Activated CD8-positive, alpha-beta memory T cell treated with anti-CD3 and anti-CD28 coated beads for 36 hours (primary cell): ENCODE measurements around the gene TLE2. TPM values are rescaled to one million over a fixed set of nuclear protein-coding genes. Genes with fewer than 3 reads are reported as not detected.
"Not testable (repeated sequence)": the region's sequence is repeated elsewhere in the genome, so short reads cannot be mapped to it uniquely, and the experiment has no call there.

Experiments used
- CTCF ChIA-PET: fragments of 350-600 bp; sonication (Branson Sonifier 250); formaldehyde crosslinking; loops from one replicate; lab custom pipeline; 2021; ENCODE audit warnings: antibody characterized with exemption; lab: Charles Lee
- POLR2A ChIA-PET: fragments of 350-600 bp; sonication (Branson Sonifier 250); formaldehyde crosslinking; loops from one replicate; lab custom pipeline; 2021; ENCODE audit warnings: antibody characterized with exemption; lab: Charles Lee
- total RNA-seq, 2 experiments: library from RNA; stranded (reverse); gene quantifications; one replicate each; pipeline ENCODE4 v1.2.3, GENCODE V29; 2021

TLE2 gene
- total RNA-seq, 2 experiments from 2014 or later, result 3.1 to 3.8 TPM

DNA sequence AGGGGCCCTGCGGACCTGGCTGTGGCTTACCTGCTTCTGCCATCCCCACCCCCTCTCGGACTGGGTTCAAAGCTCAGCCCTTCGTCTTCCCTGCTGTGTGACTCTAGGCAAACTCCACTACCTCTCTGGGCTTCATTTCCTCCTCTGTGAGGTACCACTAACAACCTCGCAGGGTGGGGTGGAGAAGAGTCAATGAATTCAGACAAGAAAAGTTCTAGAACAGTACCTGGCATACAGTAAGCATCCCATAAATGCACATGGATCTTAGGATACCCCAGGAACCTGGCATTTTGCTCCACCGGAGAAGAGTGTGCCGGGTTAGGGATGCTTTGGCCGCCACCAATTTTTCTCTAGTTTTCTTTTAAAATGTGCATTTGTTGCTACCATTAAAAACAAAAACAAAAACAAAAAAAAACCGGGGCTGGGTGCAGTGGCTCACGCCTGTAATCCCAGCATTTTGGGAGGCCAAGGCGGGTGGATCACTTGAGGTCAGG, 29.8 kb upstream of the TLE2 start:
- ChIA-PET POLR2A (interaction anchor here (1.9 kb wide), 1 partner anchor 23 kb away, joined by 5 read pairs; no protein-coding TSS in a partner anchor), CTCF (interaction anchor here (0.8 to 2.8 kb wide), 5 partner anchors 17 to 96 kb away, joined by 3 to 12 read pairs (median 3); no protein-coding TSS in a partner anchor)

DNA sequence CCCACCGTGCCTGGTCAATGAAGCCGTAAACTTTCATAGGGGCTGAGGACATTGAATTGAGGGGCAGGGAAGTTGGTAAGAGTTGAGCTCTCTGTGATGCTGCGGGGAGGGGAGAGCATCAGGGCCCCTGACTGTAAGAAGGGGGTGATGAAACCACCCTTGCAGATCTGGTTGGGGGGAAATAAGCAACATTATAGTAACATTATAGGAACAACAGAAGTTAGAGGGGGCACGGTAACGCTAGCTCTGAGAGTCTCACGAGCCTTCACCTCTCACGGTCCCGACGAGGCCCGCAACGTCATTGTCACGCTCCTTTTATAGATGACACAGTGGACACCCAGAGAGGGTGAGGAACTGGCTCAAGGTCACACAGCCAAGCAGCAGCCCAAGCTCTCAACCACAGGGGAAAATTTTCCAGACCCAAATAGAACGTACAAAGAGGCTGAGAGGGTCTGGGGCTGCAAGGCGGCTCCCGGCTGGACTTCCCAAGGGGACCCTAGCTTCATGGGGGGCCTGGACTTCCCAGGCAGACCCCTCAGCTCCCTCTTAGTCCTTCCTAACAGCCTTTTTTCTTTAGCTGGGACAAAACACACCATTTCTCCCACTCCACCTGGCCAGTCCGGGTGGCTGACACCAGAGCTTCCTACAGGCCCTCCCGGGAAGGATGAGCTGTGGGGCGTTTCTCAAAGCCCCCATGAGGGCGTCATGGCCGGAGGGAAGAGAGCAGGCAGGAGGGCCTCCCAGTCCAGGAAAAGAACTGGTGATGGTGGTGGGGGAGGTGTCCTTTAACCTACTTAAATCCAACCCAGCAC, 29.1 kb upstream of the TLE2 start:
- ChIA-PET CTCF (interaction anchor here (1.6 to 2.8 kb wide), 2 partner anchors 18 to 75 kb away, joined by 3 to 12 read pairs; no protein-coding TSS in a partner anchor), POLR2A (interaction anchor here (0.6 to 1.9 kb wide), 2 partner anchors 22 to 74 kb away, joined by 5 to 10 read pairs; no protein-coding TSS in a partner anchor)

DNA sequence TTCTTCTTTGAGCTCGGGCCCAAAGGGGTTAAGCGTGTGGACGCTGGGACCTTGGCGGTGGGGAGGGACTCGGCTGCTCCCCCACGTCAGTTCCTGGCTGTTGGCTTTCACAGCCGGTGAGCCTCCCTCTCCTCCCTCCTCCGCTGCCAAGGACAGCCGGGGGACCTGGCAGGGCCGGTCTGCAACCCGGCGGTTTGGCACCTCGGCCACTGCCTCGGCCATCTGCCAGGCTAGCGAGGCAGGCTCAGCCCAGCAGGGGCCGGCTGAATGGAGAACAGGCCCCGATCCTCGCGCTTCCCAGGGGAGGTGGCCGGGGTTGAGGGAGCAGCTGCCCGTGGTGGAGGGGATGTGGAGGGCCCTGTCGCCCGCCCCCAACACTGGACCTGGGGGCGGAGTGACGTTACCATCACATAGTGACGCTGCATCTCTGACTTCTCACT, 28.2 kb upstream of the TLE2 start:
- POLR2A ChIA-PET, result interaction anchor here (0.6 to 1.9 kb wide), 2 partner anchors 21 to 75 kb away, joined by 5 to 10 read pairs; no protein-coding TSS in a partner anchor

DNA sequence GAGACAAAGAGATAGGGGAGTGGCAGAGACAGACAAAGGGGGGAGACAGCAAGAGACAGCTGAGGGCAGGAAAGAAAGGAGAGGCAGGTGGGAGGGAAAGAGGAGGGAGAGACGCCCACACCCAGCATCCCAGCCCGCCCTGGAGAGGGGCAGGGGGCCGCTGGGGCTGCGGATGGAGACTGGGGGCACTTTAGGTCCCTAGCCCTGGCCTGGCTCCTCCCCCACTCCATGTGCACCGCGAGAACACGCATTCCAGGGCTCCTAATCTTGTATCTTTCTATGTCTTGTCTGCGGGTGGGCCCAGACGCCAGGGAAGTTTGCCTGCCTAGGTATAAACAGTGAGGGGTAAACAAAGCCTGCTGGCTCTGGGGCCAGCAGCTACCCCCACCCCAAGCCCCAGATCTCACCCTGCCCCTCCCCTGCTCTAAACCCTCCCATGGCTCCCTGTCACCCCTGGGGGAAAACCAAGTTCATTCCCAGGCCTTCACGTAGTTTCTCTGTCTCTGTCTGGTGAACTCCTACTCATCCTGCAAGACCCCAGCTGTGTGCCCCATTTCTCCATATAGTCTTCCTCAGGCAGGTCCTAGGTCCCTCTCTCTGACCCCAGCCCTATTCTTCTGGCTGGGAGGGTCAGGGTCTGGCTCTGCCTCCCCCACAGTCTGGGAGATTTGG, 27.5 kb upstream of the TLE2 start:
- ChIA-PET POLR2A (no interaction called here), CTCF (interaction anchor here (1.1 to 2.8 kb wide), 4 partner anchors 17 to 47 kb away, joined by 3 to 12 read pairs (median 3); no protein-coding TSS in a partner anchor)

More for the DNA sequence above, 28.2 kb upstream of the TLE2 start:
- CTCF ChIA-PET, result interaction anchor here (1.2 to 2.8 kb wide), 4 partner anchors 19 to 75 kb away, joined by 3 to 12 read pairs (median 3); no protein-coding TSS in a partner anchor

DNA sequence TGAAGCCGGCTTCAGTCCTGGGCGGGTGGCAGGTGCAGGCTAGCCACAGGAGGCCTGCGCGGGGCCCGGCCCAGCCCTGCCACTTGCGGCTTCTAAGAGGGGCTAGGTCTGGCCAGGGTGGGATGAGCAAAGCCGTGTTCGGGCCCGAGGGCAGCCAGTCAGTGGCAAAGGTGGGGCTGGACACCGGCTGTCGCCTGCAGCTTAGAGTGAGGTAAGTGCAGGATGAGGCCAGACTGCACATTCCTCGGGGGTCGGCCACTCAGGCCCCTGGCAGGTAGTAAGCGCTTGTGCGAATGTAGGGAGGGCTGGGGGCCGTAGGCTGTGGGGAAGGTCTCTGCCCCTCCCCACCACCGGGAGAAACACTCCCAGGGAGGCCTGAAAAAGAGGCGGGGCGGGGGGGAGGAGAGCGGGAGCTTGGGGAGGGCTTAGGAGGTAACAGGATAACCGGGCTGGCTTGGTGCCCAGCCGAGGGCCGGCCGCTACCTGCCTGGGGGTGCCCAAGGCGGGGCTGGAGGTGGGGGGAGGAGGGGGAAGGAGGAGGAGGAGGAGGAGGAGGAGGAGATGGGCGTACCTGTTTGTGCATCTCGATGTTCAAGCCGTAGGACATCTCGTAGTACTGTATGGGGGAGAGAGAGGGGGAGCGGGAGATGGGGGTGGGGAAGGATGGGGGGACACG, 26.8 kb upstream of the TLE2 start:
- ChIA-PET CTCF (interaction anchor here (1.1 kb wide), 1 partner anchor 17 kb away, joined by 3 read pairs; no protein-coding TSS in a partner anchor), POLR2A (no interaction called here)

DNA sequence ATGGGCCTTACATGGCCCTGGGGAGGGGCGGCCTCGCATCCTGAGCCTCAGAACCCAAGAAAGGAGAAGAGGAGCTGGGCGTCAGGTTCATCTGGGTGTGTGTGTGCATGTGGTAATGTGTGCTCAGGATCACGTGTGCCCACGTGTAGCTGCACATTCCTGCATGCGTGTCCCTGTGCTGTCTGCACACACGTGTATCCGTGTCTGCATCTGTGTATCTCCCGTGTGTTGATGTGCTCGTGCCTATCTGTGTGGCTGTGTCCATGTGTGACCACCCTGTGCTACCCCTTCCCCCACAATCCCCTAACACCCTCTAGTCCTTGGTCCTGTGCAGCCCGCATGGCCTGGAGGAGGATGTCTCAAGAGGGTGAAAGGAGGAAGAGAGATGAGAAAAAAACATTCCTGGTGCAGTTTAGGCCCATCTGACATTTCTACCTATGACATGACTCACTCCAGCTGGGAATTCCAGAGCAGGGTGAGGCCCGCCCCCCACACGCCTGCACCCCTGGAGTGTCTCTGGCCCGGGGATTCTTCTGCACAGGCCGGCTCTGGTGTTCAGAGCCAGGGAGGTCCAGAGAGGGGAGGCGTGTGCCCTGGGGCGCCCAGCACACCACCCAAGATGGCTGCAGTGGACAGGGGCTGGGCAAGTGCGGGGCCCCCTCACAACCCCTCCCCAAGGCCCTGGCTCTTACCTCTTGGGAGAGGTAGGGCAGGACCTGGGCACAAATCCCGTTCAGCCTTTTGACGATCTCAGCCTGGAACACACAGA, 26.1 kb upstream of the TLE2 start:
- ChIA-PET POLR2A (interaction anchor here (0.6 to 1.7 kb wide), 2 partner anchors 18 to 20 kb away, joined by 5 to 7 read pairs; no protein-coding TSS in a partner anchor), CTCF (interaction anchor here (1.3 to 1.5 kb wide), 2 partner anchors 32 to 49 kb away, joined by 3 read pairs; no protein-coding TSS in a partner anchor)

DNA sequence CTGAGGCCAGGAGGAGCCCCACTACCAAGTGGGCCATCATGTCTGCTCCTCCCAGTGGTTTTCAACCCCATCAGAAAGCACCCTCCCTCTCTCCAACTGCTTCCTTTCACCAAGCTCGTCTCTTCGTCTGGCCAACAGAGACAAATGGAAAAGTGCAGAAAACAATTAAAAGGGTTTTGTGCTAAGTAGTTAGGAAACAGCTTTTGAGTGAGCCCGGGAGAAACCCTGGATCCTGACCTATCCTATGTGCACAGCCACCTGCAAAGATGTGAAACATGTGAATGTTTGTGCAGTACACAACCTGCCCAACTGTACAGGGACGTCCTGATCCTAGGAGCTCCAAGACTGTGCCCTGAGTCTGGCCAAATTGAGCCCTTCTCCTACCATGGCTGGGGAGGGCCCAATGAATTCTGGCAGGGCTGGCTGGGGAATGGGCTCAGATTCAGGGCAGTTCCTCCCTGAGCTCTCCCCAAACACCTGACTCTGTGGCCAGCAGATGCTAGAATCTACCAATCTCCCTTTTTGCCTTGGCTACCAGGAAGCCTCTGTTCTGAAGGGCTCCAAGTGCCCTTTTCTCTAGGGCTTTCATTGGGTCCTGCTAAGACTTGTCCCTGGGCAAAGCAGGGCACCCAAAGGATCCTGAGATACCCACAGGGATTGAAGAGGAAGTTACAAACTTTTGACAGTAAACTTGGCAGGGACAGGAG, 25.3 kb upstream of the TLE2 start:
- ChIA-PET CTCF (interaction anchor here (1.3 to 1.5 kb wide), 4 partner anchors 19 to 49 kb away, joined by 3 to 4 read pairs (median 3); no protein-coding TSS in a partner anchor), POLR2A (interaction anchor here (0.6 to 1.7 kb wide), 2 partner anchors 19 kb away, joined by 5 to 7 read pairs; no protein-coding TSS in a partner anchor)

DNA sequence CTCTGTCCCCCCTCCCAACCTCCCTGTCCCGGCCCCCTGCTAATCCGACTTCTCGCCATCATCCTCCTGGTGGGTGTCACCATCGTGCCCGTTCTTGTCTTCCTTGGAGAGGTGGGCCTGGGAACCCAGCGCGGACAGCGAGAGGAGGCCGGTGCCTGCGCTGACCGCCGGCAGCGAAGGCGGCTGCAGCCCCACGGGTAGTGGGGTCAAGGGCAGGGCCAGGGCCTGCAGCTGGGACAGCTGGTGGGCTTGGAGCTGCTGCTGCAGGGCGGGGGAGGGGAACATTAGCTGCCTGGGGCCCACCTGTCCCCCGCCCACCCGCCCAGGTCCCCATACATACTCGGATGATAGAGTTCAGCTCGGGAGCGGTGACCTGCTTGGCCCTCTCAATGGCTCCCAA, 24.7 kb upstream of the TLE2 start:
- ChIA-PET CTCF (interaction anchor here (1.3 to 1.7 kb wide), 5 partner anchors 7 to 50 kb away, joined by 3 to 4 read pairs (median 4); no protein-coding TSS in a partner anchor), POLR2A (interaction anchor here (1.7 kb wide), 1 partner anchor 18 kb away, joined by 5 read pairs; no protein-coding TSS in a partner anchor)

DNA sequence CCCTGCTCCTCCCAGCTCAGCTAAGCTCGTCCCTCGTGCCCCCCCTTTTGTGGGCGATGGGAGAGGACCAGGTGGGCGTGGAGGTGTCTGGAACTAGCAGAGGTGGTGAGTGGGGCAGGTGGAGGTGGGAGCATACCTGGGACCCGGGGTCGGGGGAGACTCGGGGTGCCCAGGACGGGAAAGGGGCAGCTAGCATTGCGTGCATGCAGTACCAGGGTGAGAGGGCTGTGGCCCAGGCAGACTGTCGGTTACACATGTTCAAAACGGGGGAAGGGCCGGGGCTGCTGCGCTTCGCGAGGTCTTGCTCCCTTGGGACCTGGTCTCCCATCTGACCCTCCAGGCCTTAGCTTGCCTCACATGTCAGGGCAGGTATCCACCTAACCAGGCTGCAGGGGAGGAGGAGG, 24.1 kb upstream of the TLE2 start:
- POLR2A ChIA-PET, result interaction anchor here (0.7 to 1.7 kb wide), 4 partner anchors 9 to 47 kb away, joined by 3 to 5 read pairs (median 3); partner anchors contain the start of gene TLE5
- CTCF ChIA-PET, result interaction anchor here (1.3 to 1.7 kb wide), 5 partner anchors 8 to 23 kb away, joined by 3 to 4 read pairs (median 4); no protein-coding TSS in a partner anchor

DNA sequence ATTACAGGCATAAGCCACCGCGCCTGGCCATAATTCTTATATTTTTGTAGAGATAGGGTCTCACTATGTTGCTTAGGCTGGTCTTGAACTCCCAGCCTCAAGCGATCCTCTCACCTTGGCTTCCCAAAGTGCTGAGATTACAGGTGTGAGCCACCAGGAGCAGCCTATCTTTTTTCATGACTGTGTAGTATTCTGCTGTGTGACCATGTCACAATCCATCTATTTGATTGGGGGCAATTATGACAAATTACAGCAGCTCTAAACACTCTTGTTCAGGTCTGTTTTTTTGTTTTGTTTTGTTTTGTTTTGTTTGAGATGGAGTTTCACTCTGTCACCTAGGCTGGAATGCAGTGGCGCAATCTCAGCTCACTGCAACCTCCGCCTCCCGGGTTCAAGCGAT, 20.9 kb upstream of the TLE2 start:
- CTCF ChIA-PET, result not testable (repeated sequence)
- POLR2A ChIA-PET, result interaction anchor here (0.7 kb wide), 1 partner anchor 102 kb away, joined by 4 read pairs; no protein-coding TSS in a partner anchor

DNA sequence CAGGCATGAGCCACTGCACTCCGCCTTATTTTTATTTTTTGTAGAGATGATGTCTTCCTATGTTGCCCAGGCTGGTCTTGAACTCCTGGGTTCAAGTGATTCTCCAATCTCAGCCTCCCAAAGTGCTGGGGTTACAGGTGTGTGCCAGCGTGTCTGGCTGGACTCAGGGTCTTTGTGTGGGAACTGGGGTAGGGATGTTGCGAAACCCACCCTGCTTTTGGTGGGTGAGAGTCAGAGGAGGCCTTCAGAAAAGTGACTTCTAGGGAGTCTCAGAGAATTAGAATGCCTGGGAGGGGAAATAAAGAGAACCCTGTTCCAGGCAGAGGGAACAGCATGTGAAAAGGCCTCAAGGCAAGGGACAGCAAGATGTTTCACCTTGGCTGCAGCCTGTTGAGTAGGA, 20.0 kb upstream of the TLE2 start:
- POLR2A ChIA-PET, result interaction anchor here (0.8 kb wide), 1 partner anchor 13 kb away, joined by 3 read pairs; no protein-coding TSS in a partner anchor

DNA sequence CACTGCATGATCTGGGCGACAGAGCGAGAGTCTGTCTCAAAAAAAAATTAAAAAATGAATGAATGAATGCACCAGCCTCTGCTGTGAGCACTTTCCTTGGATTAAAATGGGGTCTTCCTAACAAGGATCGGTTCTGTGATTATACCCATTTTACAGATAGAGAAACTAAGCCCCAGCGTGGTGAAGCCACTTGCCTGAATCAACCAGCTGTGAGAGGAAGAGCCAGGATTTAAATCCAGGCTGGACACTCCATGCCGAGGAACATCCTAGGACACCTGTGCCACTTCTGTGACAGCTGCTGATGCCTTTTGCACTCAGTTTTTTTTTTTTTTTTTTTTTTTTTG, 19.1 kb upstream of the TLE2 start:
- ChIA-PET CTCF (interaction anchor here (0.7 kb wide), 1 partner anchor 23 kb away, joined by 3 read pairs; no protein-coding TSS in a partner anchor), POLR2A (interaction anchor here (0.6 to 0.8 kb wide), 2 partner anchors 13 to 87 kb away, joined by 3 to 6 read pairs; no protein-coding TSS in a partner anchor)

More for the DNA sequence above, 20.0 kb upstream of the TLE2 start:
- CTCF ChIA-PET, result interaction anchor here (0.7 kb wide), 1 partner anchor 24 kb away, joined by 3 read pairs; no protein-coding TSS in a partner anchor

DNA sequence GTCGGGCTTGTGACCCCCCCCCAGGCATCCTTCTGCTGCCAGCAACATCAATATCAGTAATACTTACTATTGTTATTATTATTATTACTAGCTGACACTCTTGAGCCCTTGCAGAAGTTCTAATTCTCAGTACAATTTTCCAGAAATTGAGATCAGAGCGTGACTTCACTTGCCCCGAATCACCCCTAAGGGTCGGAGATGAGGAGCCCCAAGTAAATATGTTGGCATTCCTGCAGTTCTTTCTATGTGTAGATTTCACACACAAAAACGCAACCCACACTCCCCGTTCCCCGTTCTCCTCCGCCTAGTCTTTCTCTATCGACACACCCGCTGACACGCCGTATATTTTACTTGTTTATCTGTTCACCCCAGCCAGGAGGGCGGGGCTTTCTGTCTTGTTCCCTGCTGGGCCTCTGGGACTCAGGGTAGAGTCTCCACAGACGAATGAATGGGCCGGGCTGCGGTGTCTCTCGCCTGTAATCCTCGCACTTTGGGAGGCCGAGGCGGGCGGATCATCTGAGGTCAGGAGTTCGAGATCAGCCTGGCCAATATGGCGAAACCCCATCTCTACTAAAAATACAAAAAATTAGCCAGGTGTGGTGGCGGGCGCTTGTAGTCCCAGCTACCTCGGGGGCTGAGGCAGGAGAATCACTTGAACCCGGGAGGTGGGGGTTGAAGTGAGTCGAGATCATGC, 18.6 kb upstream of the TLE2 start:
- ChIA-PET CTCF (no interaction called here), POLR2A (interaction anchor here (0.6 kb wide), 2 partner anchors 86 to 488 kb away, joined by 6 to 8 read pairs; no protein-coding TSS in a partner anchor)

DNA sequence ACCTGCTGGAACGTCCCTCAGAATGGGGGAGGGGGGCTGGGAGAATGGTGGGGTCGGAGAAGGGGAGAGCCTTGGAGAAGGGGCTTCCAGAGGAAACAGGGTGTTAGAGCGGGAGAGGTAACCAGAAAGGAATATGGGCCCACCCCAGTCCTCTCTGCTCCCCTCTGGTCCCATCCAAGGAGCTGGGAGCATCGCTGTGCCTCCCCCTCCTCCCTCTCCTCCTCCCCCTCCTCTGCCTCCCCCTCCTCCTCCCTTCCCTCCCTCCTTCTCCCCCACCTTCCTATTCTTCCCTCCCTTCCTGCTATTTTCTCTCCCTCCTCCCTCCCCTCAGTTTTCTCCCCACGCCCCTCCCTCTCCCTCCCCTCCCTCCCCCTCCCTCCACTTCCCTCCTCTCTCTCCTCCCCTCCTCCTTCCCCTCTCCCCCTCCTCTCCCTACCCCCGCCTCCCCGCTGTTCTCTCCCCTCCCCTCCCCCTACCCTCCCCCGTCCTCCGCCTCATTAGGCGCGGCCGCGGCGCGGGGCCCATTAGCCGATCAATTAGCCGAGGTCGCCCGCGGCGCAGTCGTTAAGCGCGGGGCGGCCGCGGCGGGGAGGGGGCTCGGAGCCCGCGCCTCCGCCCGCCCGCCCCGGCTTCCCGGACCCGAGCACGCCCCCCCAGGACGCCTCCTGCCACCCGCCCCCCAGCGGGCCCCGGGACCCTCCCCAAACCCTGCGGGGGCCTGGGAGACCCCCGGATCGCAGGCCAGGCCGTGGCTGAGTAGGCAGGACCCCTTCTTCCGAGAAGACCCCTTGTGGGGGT, 17.8 kb upstream of the TLE2 start:
- CTCF ChIA-PET, result interaction anchor here (0.6 kb wide), 1 partner anchor 18 kb away, joined by 6 read pairs; no protein-coding TSS in a partner anchor

More for the DNA sequence above, 17.8 kb upstream of the TLE2 start:
- POLR2A ChIA-PET, result interaction anchor here (0.6 kb wide), 1 partner anchor 487 kb away, joined by 8 read pairs; no protein-coding TSS in a partner anchor
